GM21381 (cell line): ENCODE measurements around the gene KCNH5.
"Not testable (repeated sequence)": the region's sequence is repeated elsewhere in the genome, so short reads cannot be mapped to it uniquely, and the experiment has no call there.

ENCODE experiments used
- ATAC-seq: cut with Tn5 transposase; IDR thresholded peaks from one replicate; pipeline ENCODE4 v1.9.1; 2021; ENCODE audit warnings: mild to moderate bottlenecking, moderate library complexity; ENCODE audit not compliant: unreplicated experiment

Gene KCNH5

DNA sequence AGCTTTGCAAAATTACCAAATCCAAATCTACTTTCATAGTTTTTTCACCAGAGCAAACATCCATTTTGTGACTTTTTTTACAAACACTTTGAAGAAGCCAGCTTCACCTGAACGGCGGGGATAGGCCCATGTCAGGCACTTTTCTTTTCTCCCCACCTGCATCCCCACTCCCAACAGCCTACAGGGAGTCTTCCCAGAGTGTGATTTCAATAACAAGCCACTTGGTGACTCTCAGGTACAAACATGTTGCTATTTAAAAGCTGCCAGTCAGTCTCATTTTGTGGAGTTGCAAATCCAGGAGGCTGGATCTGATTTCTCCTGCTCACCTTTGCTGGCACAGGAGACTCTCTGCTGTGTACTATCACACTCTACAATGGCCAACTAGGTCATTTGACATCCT lies 285.5 kb downstream of the KCNH5 start:
- no peak for ATAC-seq

DNA sequence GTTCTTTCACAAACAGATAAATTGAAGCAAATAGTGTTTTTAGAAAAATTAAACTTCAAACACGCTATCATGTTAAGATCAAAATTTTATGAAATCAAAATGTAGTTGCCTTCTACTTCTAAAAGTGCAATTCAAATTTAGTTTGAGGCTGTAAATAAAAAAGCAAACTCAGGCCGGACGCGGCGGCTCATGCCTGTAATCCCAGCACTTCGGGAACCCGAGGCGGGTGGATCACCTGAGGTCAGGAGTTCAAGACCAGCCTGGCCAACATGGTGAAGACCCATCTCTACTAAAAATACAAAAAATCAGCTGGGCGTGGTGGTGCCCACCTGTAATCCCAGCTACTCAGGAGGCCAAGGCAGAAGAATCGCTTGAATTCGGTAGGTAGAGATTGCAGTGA lies 298.4 kb downstream of the KCNH5 start:
- not testable (repeated sequence) for ATAC-seq

DNA sequence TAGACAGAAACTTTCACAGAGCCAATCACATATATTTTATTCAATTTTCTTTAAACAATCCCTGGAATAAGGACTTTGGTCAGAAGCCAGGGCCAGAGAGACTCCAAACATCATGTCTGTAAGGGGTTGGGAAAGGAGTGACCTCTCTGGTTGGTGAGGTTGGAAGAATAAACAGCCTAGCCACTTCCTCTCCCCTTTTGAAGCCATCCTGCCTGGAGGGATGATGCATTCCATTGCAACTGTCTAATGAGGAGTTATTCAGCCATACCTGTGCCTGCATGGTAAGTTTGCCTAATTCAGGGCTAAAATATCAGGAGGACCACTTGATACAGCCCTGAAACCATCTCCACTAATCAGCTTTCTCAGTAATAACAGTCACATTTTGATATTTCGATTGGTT lies 299.8 kb downstream of the KCNH5 start:
- ATAC-seq: no peak

DNA sequence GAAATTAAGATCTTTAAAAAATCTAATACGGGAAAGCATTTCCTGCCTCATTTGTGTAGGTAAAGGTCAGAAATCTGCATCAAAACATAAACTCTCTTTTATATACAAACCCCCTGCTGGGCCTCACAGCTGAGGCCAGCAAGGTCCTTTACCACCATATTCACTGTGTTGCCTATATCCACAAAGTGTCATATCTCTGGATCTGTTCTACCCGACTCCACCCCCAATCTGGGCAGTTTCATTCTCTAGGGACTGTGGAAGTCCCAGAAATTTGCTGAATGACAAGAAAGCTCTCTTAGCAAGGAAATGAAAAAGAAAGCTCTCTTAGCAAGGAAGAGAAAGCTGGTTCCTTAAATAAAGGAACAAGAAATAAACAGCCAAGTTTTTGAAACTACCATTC lies 301.7 kb downstream of the KCNH5 start:
- no peak for ATAC-seq

DNA sequence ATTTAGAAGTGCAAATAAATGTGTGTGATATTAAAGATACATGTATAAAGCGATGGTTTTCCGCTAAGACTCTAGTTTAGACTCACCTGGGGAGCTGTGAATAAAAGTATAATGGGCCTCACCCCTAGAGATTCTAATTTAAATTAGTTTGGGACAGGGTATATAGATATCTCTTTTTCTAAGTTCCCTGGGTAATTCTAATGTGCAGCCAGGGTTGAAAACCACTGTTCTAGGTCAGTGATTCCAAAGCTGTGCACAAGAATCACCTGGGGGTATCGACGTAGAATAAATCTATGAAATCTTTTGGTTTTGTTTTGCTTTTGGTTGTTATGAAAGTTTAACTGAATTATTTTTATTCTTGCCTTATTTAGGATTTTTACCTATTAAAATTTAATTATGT lies 302.1 kb downstream of the KCNH5 start:
- ATAC-seq: no peak

DNA sequence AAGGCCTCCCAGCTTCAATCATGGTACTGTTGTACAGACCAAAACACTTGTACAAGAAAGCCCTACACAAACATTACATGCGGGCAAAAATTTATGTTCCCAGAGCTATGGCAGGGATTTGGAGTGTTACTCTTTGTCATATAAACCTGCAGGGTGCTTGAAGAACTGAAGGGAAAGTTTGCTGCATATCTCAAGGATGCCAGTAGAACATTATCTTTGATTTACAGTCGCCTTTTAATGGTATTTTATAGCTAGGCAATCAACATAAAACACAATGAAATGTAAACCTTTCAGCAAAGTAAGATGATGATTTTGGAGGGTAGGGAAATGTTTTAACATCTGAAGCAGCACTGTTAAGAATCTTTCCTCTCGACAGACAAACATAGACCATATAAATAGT lies 305.6 kb downstream of the KCNH5 start:
- no peak for ATAC-seq

DNA sequence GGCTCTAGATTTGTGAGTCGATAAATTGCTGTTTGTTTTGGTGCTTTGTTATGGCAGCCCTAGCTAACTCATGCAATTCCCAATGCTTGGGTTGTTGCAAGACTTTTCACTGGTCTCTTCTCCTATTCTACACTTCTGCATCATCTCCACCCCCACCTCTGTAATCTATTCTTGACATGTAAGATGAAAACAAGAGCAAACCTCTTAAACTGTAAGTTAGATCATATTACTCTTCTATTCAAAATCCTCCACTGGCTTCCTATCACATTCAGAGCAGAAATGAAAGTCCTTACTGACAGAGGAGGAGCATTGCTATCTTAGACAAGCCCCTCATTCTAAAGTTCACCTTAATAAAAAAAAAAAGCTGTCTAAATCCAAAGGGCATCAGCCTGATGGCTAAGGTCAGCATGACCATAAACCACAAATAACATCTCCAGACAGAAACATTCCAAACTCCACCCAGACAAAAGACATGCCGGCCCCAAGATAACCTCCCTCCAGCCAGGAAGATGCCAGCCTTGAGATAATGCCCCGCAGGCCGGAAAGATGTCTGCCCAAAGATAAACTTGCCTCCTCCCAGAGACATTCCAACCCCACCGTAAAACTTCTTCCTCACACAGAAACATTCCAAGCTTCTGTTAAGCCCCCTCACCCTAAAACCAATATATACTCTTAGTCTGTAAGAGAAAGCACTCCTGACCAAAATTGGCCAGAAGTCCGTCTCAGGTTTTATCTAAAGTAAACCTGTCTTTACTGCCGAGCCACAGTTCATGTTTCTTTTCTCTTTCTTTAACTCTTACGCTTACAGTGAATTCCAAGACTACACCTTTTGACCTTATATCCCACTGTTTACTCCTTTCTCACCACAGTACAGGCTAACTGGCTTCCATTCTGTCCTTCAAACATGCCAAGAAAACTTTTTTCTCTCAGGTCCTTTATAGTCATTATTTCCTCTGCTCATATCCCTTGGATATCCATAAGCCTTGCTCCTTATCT lies 308.9 kb downstream of the KCNH5 start:
- ATAC-seq: no peak

DNA sequence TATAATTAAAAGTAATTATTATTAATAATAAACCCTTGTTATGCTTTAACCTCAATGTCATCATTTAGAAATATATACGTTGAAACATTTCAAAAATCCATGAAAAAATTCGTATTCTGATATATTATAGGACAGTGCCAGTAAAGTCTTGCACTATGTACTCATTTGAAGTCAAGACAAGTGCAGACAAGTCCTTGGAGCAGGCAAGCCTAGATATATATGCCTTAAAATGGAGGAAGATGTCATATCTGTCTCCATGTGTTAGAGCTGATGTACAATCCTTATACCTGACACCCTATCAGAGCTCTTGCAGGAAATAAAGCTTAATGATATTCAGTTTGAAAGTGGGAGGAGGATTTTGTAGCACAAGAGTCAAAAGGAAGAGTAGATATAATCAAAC lies 310.4 kb downstream of the KCNH5 start:
- ATAC-seq: no peak

DNA sequence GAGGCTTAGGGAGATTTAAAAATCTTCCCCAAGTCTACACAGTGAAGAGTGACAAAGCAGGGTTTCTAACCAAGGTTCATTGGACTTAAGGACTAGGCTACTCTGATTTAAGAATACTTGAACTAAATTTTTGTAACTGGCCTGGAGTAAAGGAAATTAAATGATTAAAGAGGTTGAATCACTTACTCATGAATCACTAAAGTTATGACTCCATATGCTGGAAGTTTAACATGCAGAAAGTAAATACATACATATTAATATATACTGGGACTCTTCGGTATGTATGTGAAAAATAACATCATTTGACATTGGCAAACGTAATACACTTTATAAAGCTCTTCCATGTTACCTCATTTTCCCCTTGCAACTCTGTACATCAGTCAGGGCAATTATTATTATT lies 322.9 kb downstream of the KCNH5 start:
- ATAC-seq: no peak

DNA sequence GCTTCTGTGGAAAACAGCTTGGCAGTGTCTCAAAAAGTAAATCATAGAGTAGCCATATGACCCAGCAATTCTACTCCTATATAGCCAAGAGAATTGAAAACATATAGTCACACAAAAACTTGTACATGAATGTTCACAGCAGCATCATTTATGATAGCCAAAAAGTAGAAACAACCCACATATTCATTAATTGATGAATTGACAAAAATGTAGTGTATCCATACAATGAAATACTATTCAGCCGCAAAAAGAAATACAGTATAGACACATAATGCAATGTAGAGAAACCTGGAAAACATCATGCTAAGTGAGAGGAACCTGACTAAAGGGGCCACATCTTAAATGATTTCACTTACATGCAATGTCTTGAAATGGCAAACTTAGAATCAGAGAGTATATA lies 326.6 kb downstream of the KCNH5 start:
- no peak for ATAC-seq

DNA sequence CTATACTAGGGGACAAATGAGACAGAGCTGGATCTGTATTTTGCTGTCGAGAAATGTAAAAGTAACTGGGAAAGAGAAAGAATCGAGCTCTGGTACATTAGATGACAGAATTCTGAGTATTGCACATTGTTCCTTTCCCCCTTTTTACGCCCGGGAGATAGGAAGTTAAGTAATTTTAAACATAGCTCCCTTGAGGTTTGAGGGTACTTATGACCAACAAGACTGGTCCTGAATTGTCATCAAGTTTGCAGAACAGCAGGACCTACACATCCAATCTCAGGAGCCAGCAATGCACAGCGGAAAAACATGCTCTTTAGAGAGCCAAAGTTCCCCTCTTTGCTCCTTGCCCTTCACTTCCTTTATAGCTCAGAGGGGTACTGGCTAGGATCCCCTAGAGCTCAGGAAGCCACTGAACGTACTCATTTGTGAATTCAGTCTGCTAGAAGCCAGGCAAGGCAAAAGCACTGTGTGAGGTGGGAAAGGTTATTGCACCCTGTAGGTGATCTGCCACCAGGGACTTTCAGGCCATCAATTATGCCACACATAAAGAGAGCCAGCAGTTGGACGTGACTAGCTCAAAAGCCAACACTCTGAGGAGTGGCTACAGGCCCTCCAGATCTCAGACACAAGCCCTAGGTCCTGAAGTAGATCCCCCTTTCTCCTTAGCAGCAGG lies 333.8 kb downstream of the KCNH5 start:
- ATAC-seq: no peak

DNA sequence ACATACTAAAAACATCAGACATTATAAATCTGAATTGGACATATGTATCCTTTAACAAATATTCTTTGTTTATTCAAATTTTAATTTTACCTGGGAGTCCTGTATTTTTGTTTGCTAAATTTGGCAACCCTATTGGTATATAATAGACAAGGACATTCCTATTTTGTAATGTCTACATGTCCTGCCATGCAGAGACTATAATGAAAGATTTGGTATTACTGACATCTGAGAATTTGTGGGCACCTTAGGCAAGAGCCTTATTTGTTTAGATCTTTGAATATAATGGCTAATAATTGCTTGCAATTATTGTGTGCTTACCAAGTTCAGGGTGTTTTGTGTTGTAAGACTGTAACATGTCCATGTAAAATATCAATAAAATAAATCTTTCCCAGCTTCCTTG lies 334.4 kb downstream of the KCNH5 start:
- no peak for ATAC-seq

DNA sequence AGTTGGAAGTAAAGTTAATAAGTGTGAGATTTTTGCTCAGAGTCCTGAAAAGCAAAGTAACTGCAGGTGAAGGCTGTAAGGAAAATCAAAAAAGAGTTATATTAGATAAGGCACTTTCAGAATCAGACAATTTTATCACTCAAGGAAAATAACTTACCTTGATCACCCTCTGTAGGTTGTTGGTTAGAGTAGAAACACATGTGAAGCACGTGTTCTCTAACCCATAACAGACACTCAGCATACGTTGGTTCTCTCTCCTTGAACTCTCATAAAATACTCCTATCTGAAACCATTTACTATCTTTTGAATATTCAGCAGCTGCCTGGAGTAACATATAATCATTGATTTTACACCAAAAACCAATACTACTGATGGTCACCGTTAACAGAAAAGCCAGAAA lies 335.5 kb downstream of the KCNH5 start:
- ATAC-seq: no peak

DNA sequence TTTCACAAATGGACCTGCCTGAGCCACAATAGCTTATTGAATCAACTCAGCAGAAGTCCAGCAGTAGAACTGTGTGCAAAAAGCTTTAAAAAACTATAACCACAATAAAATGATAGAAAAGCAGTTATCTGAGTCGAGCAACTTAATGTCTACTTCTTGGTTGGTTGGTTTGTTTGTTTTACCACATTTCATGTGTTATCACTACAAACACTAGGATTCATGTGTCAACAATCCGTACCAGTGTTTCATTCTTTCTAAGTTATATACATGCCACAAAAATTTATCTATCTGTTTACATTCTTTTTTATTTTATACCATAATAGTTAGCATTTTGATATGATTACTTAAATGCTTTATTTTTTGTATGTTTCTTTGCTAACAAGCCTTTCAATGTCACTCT lies 339.0 kb downstream of the KCNH5 start:
- ATAC-seq: no peak

DNA sequence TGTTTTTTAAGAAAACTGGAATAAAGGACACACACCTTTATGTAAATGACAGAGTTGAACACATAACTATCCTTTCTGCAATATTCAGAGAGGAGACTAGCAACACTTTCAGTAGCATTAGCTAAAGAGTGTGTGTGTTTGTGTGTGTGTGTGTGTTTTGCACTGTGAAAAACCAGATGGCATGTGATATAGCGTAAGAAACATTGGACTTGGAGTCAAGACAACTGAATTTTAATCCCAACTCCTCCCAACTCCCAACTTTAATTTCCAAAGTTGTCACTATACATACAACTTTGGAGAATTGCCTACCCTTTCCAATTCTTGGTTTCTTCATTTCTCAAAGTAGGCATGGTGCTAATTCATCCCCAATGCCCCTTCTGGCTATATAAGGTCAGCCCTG lies 347.8 kb downstream of the KCNH5 start:
- ATAC-seq: no peak

DNA sequence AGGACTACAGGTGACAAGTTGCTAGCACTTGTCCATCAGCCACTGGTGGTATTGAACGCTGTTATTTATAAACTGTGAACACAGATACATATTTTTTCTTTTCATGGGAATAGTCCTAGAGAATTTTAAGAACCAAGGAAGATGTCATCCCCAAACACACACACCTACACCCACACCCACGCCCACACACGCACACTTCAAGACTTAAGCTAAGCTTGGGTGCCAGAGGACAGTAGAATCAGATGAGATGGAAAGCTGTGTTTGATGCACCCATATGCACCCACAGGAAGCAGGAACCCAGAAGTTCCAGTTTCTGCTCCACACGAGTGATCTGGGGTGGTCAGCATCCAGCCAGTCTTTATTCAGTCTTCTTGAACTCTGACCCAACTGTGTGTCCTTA lies 348.3 kb downstream of the KCNH5 start:
- no peak for ATAC-seq

DNA sequence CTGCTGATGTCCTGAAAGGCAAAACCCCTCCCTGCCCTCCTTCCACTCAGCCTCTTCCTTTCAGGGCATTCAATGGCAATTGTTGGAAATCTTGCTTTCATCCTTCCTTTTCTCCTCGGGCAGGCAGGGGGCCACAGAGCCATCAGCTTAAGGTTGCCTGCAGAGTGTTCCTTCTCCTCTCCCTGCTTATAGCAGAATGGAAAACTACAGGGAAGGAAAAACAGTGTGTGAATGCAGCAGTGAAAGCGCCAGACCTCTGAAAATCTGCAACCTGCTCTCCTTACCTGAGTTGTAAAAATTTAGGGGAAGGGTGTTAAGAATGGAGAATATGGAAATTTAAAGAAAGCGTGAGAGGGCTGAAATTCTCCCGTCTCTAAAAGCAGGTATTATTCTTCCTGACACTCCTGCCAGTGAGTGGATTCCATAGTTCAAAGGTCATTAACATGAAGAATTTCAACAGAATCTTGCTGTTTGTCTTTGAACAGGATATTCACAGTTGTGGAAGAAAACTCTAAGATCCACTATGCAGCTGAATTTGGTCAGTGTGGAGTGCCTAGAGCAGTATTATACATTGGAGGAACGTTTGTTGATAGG lies 348.8 kb downstream of the KCNH5 start:
- no peak for ATAC-seq

DNA sequence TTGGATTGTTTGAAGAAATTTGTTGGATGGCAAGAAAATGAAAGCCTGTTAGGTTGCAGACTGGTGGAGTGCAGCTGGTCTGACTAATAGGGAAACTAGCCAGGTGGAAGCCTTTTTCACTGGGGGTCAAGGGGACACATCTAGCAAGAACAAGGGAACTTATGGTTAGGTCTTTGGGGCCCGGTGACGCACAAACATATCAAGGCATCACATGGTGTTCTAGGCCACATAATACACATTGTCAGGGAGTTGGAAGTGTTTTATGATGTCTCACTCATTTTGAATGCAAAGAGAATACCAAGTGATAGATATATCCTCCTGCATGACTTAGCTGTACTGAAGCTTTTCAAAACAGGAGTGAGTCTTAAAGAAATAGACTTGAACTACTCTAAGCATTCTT lies 351.2 kb downstream of the KCNH5 start:
- no peak for ATAC-seq

DNA sequence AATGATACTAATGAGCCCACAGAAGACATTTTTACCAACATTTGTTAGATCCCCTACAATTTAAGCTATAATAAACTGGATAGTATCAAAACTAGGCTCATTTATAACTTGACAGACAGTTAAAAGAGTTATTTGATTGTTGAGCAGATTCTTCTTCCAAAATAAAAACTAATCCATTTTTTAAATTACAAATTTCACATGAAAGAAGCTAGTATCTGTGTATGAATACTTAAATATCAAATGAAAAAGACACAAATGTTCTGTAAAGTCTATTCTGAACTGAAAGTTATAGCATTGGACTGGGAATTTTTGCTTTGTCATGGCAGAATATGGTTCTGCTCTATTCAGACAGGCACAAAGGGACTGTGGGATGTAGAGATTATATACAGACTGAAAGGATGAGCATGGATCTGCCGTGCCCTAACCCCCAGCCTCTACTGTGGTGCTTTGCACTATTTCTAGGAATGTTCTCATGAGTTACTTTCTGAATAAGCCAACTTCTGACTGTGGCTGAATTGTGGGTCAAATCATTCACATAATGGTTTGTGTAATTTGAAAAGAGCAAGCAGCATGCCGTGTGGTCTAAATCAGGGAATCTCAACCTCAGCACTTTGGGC lies 352.7 kb downstream of the KCNH5 start:
- ATAC-seq: no peak

DNA sequence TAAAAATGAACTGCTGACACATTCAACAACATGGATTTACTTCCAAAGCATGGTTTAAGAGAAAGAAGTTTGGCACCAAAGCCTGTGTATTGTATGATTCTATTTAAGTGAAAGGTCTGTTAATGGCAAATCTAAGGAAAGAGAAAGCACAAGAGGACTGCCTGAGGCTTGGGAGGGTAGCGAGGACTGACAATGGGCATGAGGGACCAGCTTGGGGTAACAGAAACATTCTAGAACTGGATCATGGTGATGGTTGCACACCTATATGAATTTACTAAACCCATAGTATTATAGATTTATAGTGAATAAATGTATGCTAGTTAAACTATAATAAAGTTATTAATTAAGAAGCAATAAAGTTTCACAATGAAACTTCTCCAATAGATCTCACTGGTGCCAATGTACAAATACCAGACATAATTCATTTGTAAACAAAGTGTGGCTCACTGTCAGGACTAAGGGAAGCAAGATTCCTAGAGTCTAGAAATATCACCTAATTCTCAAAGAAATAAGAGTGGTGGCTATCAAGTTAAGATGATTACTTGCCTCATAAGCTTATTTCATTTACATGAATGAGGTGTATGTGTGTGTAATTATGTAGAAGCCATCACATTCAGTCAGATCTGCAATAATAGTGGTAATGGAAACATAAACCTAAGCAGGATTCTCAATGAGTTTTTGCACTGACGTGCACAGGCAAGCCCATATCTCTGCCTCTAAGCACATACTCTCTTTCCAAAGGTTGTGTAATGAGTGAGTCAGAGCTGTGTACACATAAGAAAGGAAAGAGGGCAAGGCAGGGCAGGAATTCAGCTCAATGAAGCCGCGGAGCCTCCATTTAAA lies 353.4 kb downstream of the KCNH5 start:
- no peak for ATAC-seq

DNA sequence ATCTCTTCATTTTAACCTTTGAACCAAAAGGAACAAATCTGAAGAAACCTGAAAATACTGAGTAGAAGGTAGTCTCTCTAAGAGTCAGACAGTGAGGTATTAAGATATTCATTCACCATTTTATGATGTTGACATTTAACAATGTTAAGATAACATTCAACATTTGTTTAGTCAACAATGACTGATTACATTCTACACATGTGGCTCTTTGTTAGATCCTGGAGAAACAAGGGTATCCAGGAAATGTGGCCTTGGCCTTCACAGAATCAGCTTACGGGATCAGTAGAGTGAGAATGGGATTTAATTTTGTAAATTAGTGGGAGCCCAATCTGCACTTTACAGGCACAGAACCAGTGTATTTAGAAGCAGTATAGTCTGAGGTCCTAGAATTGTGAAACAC lies 355.5 kb downstream of the KCNH5 start:
- ATAC-seq: no peak
